ENCODE results near the gene SLC38A6. TPM values are rescaled to one million over a fixed set of nuclear protein-coding genes. Genes with fewer than 3 reads are reported as not detected.

SLC38A6 gene
- total and polyA plus RNA-seq, 10 of the 15 experiments (the other 5 are each of a cell fraction or from before 2014, with no cell fraction given) = 2.0 to 7.0 (median 3.7) TPM

DNA sequence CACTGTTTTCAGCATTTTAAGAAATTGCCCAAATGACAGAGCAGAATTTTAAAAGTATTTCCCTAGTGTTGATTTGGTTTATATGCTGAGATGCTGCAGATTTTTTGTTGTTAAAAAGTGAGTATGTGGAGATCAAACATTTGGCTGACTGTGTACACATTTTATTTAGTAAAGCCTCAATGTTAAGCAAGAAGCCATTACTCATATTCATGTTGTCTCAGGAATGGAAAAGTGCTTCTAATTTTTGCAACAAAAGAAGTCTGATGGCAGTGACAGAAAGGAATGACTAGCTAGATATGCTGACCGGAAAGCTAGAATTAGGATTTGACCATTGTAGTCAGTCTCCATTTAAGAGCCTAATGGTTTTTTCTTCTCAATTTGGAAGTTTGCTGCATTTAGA lies 22.5 kb downstream of the SLC38A6 start (continued):
- TF ChIP-seq, protein P1, sequence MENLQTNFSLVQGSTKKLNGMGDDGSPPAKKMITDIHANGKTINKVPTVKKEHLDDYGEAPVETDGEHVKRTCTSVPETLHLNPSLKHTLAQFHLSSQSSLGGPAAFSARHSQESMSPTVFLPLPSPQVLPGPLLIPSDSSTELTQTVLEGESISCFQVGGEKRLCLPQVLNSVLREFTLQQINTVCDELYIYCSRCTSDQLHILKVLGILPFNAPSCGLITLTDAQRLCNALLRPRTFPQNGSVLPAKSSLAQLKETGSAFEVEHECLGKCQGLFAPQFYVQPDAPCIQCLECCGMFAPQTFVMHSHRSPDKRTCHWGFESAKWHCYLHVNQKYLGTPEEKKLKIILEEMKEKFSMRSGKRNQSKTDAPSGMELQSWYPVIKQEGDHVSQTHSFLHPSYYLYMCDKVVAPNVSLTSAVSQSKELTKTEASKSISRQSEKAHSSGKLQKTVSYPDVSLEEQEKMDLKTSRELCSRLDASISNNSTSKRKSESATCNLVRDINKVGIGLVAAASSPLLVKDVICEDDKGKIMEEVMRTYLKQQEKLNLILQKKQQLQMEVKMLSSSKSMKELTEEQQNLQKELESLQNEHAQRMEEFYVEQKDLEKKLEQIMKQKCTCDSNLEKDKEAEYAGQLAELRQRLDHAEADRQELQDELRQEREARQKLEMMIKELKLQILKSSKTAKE (IDR thresholded peaks at IDR 0.05; ENCODE audit: low read depth, poor library complexity, severe bottlenecking) = no peak

DNA sequence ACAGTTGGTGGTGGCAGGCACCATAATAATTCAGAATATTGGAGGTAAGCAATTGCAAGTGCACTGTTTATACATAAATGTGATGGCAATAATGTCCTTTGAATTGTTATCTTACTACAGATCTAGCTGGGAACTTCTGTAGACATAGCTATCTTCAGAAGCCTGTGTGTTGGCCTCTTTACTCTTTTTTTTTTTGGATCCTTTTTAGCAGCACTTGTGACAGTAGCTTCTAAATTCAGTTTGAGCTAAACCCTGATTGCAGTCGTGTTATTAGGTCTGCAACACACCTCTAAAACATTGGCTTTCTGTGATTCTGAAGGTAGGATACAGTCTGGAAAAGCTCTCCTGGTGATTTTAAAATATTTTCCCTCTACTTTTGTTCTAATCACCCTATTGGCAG lies 38.5 kb downstream of the SLC38A6 start:
- Histone ChIP-seq H3K4me2 (ENCODE audit: control insufficient read depth, insufficient read depth) (no peak overlapping the region), H3K4me1 (ENCODE audit: control insufficient read depth, insufficient read depth, low read length) (no peaks in the 10 kb centered on the region), H2AFZ (ENCODE audit: control insufficient read depth, low read depth, low read length) (no peak overlapping the region), H3K36me3 (ENCODE audit: control insufficient read depth in 2 of 2, insufficient read depth in 2 of 2, low read length in 1 of 2) (no peaks in the 10 kb centered on the region), H3K79me2 (ENCODE audit: control insufficient read depth, insufficient read depth, low read length) (no peaks in the 10 kb centered on the region), H3K27ac (ENCODE audit: control insufficient read depth, insufficient read depth) (no peak overlapping the region), H3K9me3 (replicated peaks; ENCODE audit: control insufficient read depth, insufficient read depth, low read length) (no peaks in the 10 kb centered on the region), H4K20me1 (ENCODE audit: control insufficient read depth, insufficient read depth) (no peaks in the 10 kb centered on the region), H3K27me3 (replicated peaks in 1 of 2; ENCODE audit: control insufficient read depth in 2 of 2, insufficient read depth in 2 of 2, low read length in 1 of 2) (no peaks in the 10 kb centered on the region), H3K4me3 (no peak overlapping the region), H3K9ac (ENCODE audit: control insufficient read depth, insufficient read depth, low read length) (no peak overlapping the region)
- no peak for DNase-seq (ENCODE audit: low read depth, low spot score)
- FAIRE-seq = no peak
- ChIA-PET CTCF (interaction anchor here (0.6 to 1.8 kb wide), 4 partner anchors 363 to 395 kb away, joined by 3 to 5 read pairs (median 4); no protein-coding TSS in a partner anchor), RAD21 (ENCODE audit: unreplicated experiment) (interaction anchor here (0.6 to 2.3 kb wide), 2 partner anchors 11 to 395 kb away, joined by 3 to 8 read pairs; no protein-coding TSS in a partner anchor), SMC1A (ENCODE audit: uncharacterized antibody, unreplicated experiment) (interaction anchor here (1.5 kb wide), 1 partner anchor 36 kb away, joined by 3 read pairs; no protein-coding TSS in a partner anchor), POLR2A (no interaction called here)
- no peak for ATAC-seq
- in situ Hi-C loops (cut with MboI) = no loop called here
- BruUV-seq (replicated peaks) = no TSS peak
- 85% methylated on average over 1 of the region's 1 CpG for WGBS (ENCODE audit: insufficient coverage, insufficient replicate concordance, low lambda C conversion rate, missing lambda C conversion rate)
- intact Hi-C loops (cut with micrococcal nuclease; ENCODE audit: unreplicated experiment) = no loop called here
- TF ChIP-seq, protein P1 (IDR thresholded peaks at IDR 0.05; ENCODE audit: low read depth, poor library complexity, severe bottlenecking) = no peak
- TF ChIP-seq, protein P2, sequence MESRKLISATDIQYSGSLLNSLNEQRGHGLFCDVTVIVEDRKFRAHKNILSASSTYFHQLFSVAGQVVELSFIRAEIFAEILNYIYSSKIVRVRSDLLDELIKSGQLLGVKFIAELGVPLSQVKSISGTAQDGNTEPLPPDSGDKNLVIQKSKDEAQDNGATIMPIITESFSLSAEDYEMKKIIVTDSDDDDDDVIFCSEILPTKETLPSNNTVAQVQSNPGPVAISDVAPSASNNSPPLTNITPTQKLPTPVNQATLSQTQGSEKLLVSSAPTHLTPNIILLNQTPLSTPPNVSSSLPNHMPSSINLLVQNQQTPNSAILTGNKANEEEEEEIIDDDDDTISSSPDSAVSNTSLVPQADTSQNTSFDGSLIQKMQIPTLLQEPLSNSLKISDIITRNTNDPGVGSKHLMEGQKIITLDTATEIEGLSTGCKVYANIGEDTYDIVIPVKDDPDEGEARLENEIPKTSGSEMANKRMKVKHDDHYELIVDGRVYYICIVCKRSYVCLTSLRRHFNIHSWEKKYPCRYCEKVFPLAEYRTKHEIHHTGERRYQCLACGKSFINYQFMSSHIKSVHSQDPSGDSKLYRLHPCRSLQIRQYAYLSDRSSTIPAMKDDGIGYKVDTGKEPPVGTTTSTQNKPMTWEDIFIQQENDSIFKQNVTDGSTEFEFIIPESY (IDR thresholded peaks at IDR 0.05) = no peak
- TF ChIP-seq ETV6 (conservative IDR thresholded peaks at IDR 0.05 in 1 of 2, IDR thresholded peaks at IDR 0.05 in 1 of 2; ENCODE audit: borderline replicate concordance in 1 of 2, low read depth in 1 of 2) = no peak
- TF ChIP-seq TCF12 (IDR thresholded peaks at IDR 0.05; ENCODE audit: low read depth, low read length) = no peak
- TF ChIP-seq SUPT20H (IDR thresholded peaks at IDR 0.05; ENCODE audit: borderline replicate concordance, control insufficient read depth, low read depth, low read length) = no peak
- TF ChIP-seq RBBP5 (conservative IDR thresholded peaks at IDR 0.05) = no peak
- no peak for TF ChIP-seq TARDBP (IDR thresholded peaks at IDR 0.05; ENCODE audit: borderline replicate concordance)
- TF ChIP-seq KAT2A (conservative IDR thresholded peaks at IDR 0.05; ENCODE audit: control insufficient read depth, low read depth, low read length) = no peak
- no peak for TF ChIP-seq MXI1 (IDR thresholded peaks at IDR 0.05; ENCODE audit: low read depth, low read length)
- no peak for TF ChIP-seq NFXL1 (IDR thresholded peaks at IDR 0.05; ENCODE audit: borderline replicate concordance)
- TF ChIP-seq, protein P3, sequence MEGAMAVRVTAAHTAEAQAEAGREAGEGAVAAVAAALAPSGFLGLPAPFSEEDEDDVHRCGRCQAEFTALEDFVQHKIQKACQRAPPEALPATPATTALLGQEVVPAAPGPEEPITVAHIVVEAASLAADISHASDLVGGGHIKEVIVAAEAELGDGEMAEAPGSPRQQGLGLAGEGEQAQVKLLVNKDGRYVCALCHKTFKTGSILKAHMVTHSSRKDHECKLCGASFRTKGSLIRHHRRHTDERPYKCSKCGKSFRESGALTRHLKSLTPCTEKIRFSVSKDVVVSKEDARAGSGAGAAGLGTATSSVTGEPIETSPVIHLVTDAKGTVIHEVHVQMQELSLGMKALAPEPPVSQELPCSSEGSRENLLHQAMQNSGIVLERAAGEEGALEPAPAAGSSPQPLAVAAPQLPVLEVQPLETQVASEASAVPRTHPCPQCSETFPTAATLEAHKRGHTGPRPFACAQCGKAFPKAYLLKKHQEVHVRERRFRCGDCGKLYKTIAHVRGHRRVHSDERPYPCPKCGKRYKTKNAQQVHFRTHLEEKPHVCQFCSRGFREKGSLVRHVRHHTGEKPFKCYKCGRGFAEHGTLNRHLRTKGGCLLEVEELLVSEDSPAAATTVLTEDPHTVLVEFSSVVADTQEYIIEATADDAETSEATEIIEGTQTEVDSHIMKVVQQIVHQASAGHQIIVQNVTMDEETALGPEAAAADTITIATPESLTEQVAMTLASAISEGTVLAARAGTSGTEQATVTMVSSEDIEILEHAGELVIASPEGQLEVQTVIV (IDR thresholded peaks at IDR 0.05; ENCODE audit: borderline replicate concordance, partially characterized antibody) = no peak
